RWPE1 (cell line): ENCODE data around the gene PRPF38B.
"Not testable (repeated sequence)": the region's sequence is repeated elsewhere in the genome, so short reads cannot be mapped to it uniquely, and the experiment has no call there.

Experiments used
- CTCF ChIA-PET: fragments of 350-600 bp; sonication (Branson Sonifier 250); formaldehyde crosslinking; extraction: SDS; loops from one replicate; lab custom pipeline; 2021; lab: Yijun Ruan, JAX
- POLR2A ChIA-PET: fragments of 400-600 bp; formaldehyde crosslinking; extraction: SDS; loops from one replicate; lab custom pipeline; 2020; ENCODE audit warnings: antibody characterized with exemption; ENCODE audit not compliant: low non-redundant PET; lab: Yijun Ruan, JAX
- DNase-seq: peaks from one replicate; pipeline ENCODE4 v3.0.0; 2012; ENCODE audit warnings: low spot score
- H3K27ac ChIP-seq: fragments of 450-650 bp; 2 replicates; pipeline ENCODE4 v1.5.1; 2017
- TF ChIP-seq, protein P1 (sequence below): fragments of 450-650 bp; conservative IDR thresholded peaks from 2 replicates; pipeline ENCODE4 v1.5.1; 2017; ENCODE audit warnings: low read depth, mild to moderate bottlenecking

Gene PRPF38B

DNA sequence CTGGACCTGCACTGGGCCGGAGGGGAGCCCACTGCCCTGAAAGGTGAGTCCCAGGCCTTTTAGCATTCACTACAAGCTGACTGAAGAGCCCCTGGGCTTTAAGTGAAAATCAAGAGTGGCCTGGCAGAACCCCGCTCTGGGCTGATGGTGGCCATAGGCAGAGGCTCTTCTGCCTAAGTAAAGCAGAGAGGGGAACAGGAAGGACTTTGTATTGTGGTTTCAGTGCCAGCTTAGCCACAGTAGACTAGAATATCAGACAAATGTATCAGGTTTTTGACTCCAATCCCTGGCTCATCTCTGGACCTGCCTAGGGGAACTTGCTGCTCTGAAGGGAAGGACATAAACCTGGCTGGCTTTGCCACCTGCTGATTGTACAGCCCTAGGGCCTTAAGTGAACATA lies 21.0 kb upstream of the PRPF38B start:
- no peak for DNase-seq
- H3K27ac ChIP-seq: no peak overlapping the region
- ChIA-PET POLR2A (no interaction called here), CTCF (no interaction called here)
- TF ChIP-seq, protein P1, sequence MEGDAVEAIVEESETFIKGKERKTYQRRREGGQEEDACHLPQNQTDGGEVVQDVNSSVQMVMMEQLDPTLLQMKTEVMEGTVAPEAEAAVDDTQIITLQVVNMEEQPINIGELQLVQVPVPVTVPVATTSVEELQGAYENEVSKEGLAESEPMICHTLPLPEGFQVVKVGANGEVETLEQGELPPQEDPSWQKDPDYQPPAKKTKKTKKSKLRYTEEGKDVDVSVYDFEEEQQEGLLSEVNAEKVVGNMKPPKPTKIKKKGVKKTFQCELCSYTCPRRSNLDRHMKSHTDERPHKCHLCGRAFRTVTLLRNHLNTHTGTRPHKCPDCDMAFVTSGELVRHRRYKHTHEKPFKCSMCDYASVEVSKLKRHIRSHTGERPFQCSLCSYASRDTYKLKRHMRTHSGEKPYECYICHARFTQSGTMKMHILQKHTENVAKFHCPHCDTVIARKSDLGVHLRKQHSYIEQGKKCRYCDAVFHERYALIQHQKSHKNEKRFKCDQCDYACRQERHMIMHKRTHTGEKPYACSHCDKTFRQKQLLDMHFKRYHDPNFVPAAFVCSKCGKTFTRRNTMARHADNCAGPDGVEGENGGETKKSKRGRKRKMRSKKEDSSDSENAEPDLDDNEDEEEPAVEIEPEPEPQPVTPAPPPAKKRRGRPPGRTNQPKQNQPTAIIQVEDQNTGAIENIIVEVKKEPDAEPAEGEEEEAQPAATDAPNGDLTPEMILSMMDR: no peak

GRCh38 chr1:108678706-108679105 lies 13.4 kb upstream of the PRPF38B start:
- POLR2A ChIA-PET: no interaction called here
- CTCF ChIA-PET: no interaction called here

GRCh38 chr1:108679586-108680213 lies 12.4 kb upstream of the PRPF38B start:
- ChIA-PET POLR2A (no interaction called here), CTCF (no interaction called here)
- TF ChIP-seq, protein P1: no peak
- DNase-seq: no peak
- no peak overlapping the region for H3K27ac ChIP-seq

More at GRCh38 chr1:108678706-108679105, 13.4 kb upstream of the PRPF38B start:
- DNase-seq: no peak
- TF ChIP-seq, protein P1: no peak
- H3K27ac ChIP-seq: no peak overlapping the region

- H3K27ac ChIP-seq, DNase-seq, POLR2A ChIA-PET: not testable (repeated sequence)
- CTCF ChIA-PET: interaction anchor here (0.6 kb wide), 1 partner anchor 1812 kb away, joined by 3 read pairs; no protein-coding TSS in a partner anchor
Observed at GRCh38 chr1:108681701-108682100, 10.4 kb upstream of the PRPF38B start.

- POLR2A ChIA-PET: no interaction called here
- CTCF ChIA-PET: no interaction called here
- TF ChIP-seq, protein P1: no peak
- H3K27ac ChIP-seq: no peak overlapping the region
- no peak for DNase-seq
Observed at GRCh38 chr1:108685529-108685928, 6.6 kb upstream of the PRPF38B start.

GRCh38 chr1:108686614-108687313 lies 5.3 kb upstream of the PRPF38B start:
- no peak for DNase-seq
- H3K27ac ChIP-seq: no peak overlapping the region
- POLR2A ChIA-PET: no interaction called here
- CTCF ChIA-PET: interaction anchor here (0.6 kb wide), 1 partner anchor 54 kb away, joined by 4 read pairs; no protein-coding TSS in a partner anchor
- TF ChIP-seq, protein P1: no peak
